ENCODE results near the gene LRP1B. TPM values are rescaled to one million over a fixed set of nuclear protein-coding genes. Genes with fewer than 3 reads are reported as not detected.

The LRP1B gene
- total and polyA plus RNA-seq, 2 of the 8 experiments (the other 6 are each of a cell fraction or from before 2014, with no cell fraction given): 0.03 TPM; not detected in 1

- no peak overlapping the region for H2BK15ac ChIP-seq (ENCODE audit: low read length)
- no peak overlapping the region for H3K4me2 ChIP-seq (ENCODE audit: insufficient read depth in 1 of 2, low read depth in 2 of 2, low read length in 2 of 2)
- no peak overlapping the region for H4K8ac ChIP-seq (ENCODE audit: extremely low read depth, insufficient read depth, low read length)
- no peak overlapping the region for H3K18ac ChIP-seq (ENCODE audit: extremely low read depth, low read length)
- no peak overlapping the region for H4K5ac ChIP-seq (ENCODE audit: insufficient read length, low read depth, low read length)
- H2BK20ac ChIP-seq (ENCODE audit: low read length): no peak overlapping the region
- H3K4ac ChIP-seq (replicated peaks; ENCODE audit: insufficient read length, low read depth, low read length): no peak overlapping the region
- CTCF ChIA-PET (ENCODE audit: partially characterized antibody): interaction anchor here (0.6 to 1.5 kb wide), 4 partner anchors 19 to 1023 kb away, joined by 3 to 4 read pairs (median 3); no protein-coding TSS in a partner anchor
- no peak overlapping the region for H2BK12ac ChIP-seq (ENCODE audit: low read depth, low read length)
- H4K91ac ChIP-seq (replicated peaks; ENCODE audit: insufficient read length, low read length): no peak overlapping the region
- H3K23ac ChIP-seq (ENCODE audit: insufficient read length): no peak overlapping the region
- H2BK5ac ChIP-seq (ENCODE audit: low read depth, low read length): no peak overlapping the region
- H4K20me1 ChIP-seq (replicated peaks in 1 of 2; ENCODE audit: control insufficient read depth in 1 of 2, insufficient read depth in 2 of 2, low read length in 2 of 2): no peaks in the 10 kb centered on the region
- H2BK120ac ChIP-seq (replicated peaks; ENCODE audit: low read depth, low read length): no peak overlapping the region
- no peaks in the 10 kb centered on the region for H3K79me2 ChIP-seq (ENCODE audit: control insufficient read depth in 1 of 2, insufficient read depth in 2 of 2, low read length in 2 of 2)
- H3K23me2 ChIP-seq (ENCODE audit: low read depth, low read length): no peaks in the 10 kb centered on the region
- no peak overlapping the region for H2AK5ac ChIP-seq (ENCODE audit: low read depth, low read length)
- H2AFZ ChIP-seq (ENCODE audit: low read length): no peak overlapping the region
- FAIRE-seq: no peak
- H3K9ac ChIP-seq (replicated peaks in 1 of 4; ENCODE audit: extremely low read depth in 1 of 4, low read depth in 3 of 4, low read length in 3 of 4): no peak overlapping the region
- H3K4me1 ChIP-seq (replicated peaks in 1 of 4; ENCODE audit: control insufficient read depth in 3 of 4, insufficient read depth in 4 of 4, low read length in 3 of 4): no peaks in the 10 kb centered on the region
- no peak for TF ChIP-seq YY1 (IDR thresholded peaks at IDR 0.05; ENCODE audit: low read depth, low read length)
- no peak for TF ChIP-seq SIX5 (IDR thresholded peaks at IDR 0.05; ENCODE audit: low read depth, low read length)
- TF ChIP-seq EZH2 (IDR thresholded peaks at IDR 0.05; ENCODE audit: low read depth, low read length, severe bottlenecking): no peak
- no peak for TF ChIP-seq ATF3 (IDR thresholded peaks at IDR 0.05; ENCODE audit: insufficient read depth, low read depth, low read length)
- TF ChIP-seq BCL11A (IDR thresholded peaks at IDR 0.05; ENCODE audit: low read depth in 2 of 2, low read length in 2 of 2): no peak
- no peak for TF ChIP-seq ASH2L (IDR thresholded peaks at IDR 0.05; ENCODE audit: low read length)
- TF ChIP-seq MAFK (IDR thresholded peaks at IDR 0.05; ENCODE audit: low read depth, low read length): no peak
- no peak for TF ChIP-seq CBX8 (IDR thresholded peaks at IDR 0.05; ENCODE audit: borderline replicate concordance, low read depth, low read length)
- no peak for TF ChIP-seq POLR2AphosphoS5 (IDR thresholded peaks at IDR 0.05; ENCODE audit: low read depth, low read length)
- TF ChIP-seq JUND (IDR thresholded peaks at IDR 0.05; ENCODE audit: low read length): no peak
- no peak for TF ChIP-seq EP300 (IDR thresholded peaks at IDR 0.05; ENCODE audit: borderline replicate concordance in 1 of 2, low read depth in 2 of 2, low read length in 2 of 2)
- no peak for TF ChIP-seq PHF8 (conservative IDR thresholded peaks at IDR 0.05; ENCODE audit: low read depth, low read length)
- no peak for TF ChIP-seq RAD21 (IDR thresholded peaks at IDR 0.05 in 1 of 2, conservative IDR thresholded peaks at IDR 0.05 in 1 of 2; ENCODE audit: low read depth in 2 of 2, low read length in 2 of 2)
- no peak overlapping the region for H3K14ac ChIP-seq (ENCODE audit: insufficient read length)
- POLR2A ChIA-PET (ENCODE audit: partially characterized antibody): no interaction called here
- no peaks in the 10 kb centered on the region for H3K79me1 ChIP-seq (ENCODE audit: low read depth, low read length)
- H3K56ac ChIP-seq (replicated peaks; ENCODE audit: insufficient read length, low read depth, low read length): no peak overlapping the region
- no peak overlapping the region for H3K4me3 ChIP-seq (ENCODE audit: extremely low read depth in 1 of 4, insufficient read depth in 2 of 4, low read depth in 3 of 4, low read length in 4 of 4)
- H3K27me3 ChIP-seq (replicated peaks in 1 of 4; ENCODE audit: control insufficient read depth in 3 of 4, extremely low read depth in 1 of 4, insufficient read depth in 3 of 4, low read length in 3 of 4): no peaks in the 10 kb centered on the region
- WGBS, 2 experiments (ENCODE audit: extremely low coverage in 1 of 2, insufficient coverage in 1 of 2, insufficient read length in 1 of 2, insufficient replicate concordance in 2 of 2, low coverage in 1 of 2, low lambda C conversion rate in 2 of 2, missing lambda C conversion rate in 1 of 2): 75% methylated on average over 1 of the region's 1 CpG; no CpG with 5 or more reads in 1 of the 2 experiments
- DNase-seq (ENCODE audit: low read depth in 1 of 2, low spot score in 2 of 2): no peak
- no peak overlapping the region for H3K27ac ChIP-seq (ENCODE audit: low read depth, low read length)
- 0 out of 4 replicates have a peak, but pooled peaks cover 0 to 2% of the 10 kb centered on the region in 2 experiments for H3K9me3 ChIP-seq (ENCODE audit: insufficient read depth in 2 of 2, low read depth in 1 of 2, low read length in 1 of 2)
- H3K36me3 ChIP-seq (ENCODE audit: control insufficient read depth in 2 of 4, insufficient read depth in 4 of 4, low read length in 3 of 4): no peaks in the 10 kb centered on the region
Observed at GRCh38 chr2:141941210-141941714, 189.6 kb downstream of the LRP1B start.

All from H1 (cell line).